Kidney capillary endothelial cell (primary cell): ENCODE measurements around the gene FOLR1.
"Not testable (repeated sequence)": the region's sequence is repeated elsewhere in the genome, so short reads cannot be mapped to it uniquely, and the experiment has no call there.

ENCODE experiments used
- DNase-seq: peaks from one replicate; pipeline ENCODE4 v3.0.0-alpha.2; 2018; ENCODE audit warnings: low spot score

Gene FOLR1

GRCh38 chr11:72181553-72181958, 10.4 kb upstream of the FOLR1 start:
- DNase-seq, result not testable (repeated sequence)

GRCh38 chr11:72188267-72188666, 3.7 kb upstream of the FOLR1 start:
- DNase-seq, result no peak

DNA sequence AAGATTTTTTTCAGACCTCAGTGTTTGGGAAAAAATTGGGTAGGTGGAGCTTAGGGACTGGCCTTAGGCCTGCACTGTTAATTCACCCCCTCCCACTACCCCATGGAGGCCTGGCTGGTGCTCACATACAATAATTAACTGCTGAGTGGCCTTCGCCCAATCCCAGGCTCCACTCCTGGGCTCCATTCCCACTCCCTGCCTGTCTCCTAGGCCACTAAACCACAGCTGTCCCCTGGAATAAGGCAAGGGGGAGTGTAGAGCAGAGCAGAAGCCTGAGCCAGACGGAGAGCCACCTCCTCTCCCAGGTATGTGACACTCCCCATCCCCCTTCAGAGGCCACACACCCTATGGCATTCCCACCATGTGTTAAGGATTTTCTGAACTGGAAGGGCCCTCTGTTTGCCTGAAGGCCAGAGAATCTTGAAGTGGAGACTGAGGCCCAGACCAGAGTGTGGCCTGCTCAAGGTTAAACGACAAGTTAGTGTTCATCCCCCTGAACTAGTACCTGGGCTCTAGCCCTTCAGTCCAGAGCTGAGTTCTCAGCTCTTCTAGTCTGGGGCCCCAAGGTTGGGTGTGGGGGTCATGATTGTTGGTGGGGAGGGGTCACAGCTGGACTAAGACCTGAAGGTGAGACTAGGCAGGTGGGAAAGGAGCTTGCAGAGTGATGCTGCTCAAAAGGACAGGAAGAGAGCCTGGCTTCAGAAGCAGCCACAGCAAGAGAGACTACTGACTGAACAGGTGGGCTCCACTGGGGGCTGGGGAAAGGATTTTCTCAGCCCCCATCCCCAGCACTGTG, 2.3 kb upstream of the FOLR1 start:
- no peak for DNase-seq

- DNase-seq, result no peak
Measured at GRCh38 chr11:72190631-72191071, 1.3 kb upstream of the FOLR1 start.

DNA sequence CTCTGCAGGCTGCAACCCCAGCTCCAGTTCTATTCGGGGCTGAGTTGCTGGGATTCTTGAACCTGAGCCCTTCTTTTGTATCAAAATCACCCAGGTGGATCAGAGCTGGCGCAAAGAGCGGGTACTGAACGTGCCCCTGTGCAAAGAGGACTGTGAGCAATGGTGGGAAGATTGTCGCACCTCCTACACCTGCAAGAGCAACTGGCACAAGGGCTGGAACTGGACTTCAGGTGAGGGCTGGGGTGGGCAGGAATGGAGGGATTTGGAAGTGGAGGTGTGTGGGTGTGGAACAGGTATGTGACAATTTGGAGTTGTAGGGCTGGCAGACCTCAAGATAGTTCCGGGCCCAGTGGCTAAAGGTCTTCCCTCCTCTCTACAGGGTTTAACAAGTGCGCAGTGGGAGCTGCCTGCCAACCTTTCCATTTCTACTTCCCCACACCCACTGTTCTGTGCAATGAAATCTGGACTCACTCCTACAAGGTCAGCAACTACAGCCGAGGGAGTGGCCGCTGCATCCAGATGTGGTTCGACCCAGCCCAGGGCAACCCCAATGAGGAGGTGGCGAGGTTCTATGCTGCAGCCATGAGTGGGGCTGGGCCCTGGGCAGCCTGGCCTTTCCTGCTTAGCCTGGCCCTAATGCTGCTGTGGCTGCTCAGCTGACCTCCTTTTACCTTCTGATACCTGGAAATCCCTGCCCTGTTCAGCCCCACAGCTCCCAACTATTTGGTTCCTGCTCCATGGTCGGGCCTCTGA, 3.8 kb downstream of the FOLR1 start:
- no peak for DNase-seq

DNA sequence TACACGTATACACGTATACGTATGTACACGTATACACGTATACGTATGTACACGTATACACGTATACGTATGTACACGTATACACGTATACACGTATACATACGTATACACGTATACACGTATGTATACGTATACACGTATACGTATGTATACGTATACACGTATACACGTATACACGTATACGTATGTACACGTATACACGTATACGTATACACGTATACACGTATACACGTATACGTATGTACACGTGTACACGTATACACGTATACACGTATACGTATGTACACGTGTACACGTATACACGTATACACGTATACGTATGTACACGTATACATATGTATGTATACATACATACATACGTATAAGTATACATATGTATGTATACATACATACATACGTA, 9.5 kb downstream of the FOLR1 start:
- not testable (repeated sequence) for DNase-seq

DNA sequence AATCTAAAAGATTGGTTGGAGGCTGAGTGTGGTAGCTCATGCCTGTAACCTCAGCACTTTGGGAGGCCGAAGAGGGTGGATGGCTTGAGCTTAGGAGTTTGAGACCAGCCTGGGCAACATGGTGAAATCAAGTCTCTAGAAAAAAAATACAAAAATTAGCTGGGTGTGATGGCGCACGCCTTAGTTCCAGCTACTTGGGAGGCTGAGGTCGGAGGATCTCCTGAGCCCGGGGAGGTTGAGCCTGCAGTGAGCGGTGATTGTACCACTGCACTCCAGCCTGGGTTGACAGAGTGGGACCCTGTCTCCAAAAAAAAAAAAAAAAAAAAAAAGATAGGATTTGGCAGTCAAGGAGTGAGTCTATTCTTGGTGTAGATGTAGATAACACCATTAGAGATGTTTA, 10.6 kb downstream of the FOLR1 start:
- no peak for DNase-seq

DNA sequence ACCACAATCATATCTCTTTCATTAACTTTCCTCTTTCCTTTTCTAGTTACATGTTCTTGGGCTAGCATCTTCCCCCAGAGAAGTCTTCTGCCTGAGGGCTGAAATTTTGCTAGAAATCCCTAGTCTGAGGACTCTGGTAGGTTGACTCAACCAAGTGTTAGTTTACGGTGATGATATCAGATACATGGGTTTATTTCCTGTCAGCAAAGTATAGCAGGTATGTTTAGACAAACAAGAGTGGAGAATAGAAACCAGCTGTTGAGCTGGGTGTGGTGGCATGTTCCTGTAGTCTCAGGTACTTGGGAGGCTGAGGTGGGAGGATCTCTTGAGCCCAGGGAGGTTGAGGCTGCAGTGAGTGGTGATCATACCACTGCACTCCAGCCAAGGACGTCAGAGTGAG, 11.2 kb downstream of the FOLR1 start:
- DNase-seq, result no peak

- DNase-seq, result no peak
Measured at GRCh38 chr11:72204886-72205285, 12.9 kb downstream of the FOLR1 start.

- DNase-seq, result not testable (repeated sequence)
Measured at GRCh38 chr11:72206794-72207193, 14.9 kb downstream of the FOLR1 start.

DNA sequence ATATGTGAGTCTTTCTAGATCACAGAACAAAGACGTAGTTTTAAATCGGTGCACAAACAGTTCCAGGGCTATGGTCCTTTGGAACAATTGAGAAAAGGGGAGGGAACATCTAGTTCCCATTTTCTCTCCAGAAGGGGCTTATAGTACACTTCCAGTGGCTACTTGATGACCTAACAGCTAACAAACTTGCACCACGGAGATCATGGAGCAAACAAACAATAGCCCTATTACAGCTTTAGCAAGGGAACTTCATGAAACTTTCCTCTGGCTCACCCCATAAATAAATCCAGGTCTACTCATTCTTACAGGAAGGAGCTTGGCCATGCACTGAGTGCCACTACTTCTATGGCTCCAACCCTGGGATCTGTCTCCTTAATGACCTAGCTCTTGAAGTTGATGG, 16.3 kb downstream of the FOLR1 start:
- no peak for DNase-seq

DNA sequence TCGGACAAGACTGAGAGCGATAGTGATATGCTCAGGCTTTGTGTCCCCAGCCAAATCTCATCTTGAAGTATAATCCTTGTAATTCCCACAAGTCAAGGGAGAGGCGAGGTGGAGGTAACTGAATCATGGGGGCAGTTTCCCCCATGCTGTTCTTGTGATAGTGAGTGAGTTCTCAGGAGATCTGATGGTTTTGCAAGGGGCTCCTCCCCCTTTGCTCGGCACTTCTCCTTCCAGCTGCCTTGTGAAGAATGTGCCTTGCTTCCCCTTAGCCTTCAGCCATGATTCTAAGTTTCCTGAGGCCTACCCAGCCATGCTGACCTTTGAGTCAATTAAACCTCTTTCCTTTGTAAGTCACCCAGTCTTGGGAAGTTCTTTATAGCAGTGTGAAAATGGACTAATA, 17.2 kb downstream of the FOLR1 start:
- no peak for DNase-seq

GRCh38 chr11:72216638-72217037, 24.7 kb downstream of the FOLR1 start, which contains the start of gene FOLR2:
FOLR2 (plus strand) TSS chr11:72216794; CDS start chr11:72218585, 1,791 bp downstream.
- no peak for DNase-seq

DNA sequence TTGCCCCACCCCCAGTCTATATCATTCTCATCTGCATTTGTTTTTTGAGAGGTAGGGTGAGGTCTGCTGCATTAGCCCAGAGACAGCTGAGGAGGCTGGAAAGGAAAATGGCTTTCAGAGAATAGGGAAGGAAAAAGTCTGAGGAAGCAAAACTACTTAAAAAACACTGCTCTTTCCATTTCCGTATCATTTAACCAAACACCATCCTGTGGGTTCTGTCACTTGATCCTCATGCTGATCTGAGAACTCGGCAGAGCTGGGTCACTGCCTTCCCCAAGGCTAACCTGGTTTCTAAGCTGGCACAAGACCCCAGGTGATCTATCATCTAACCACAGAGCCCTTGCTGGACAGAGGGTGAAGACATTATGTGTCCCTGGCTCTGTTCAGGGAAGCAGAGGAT, 25.9 kb downstream of the FOLR1 start:
- DNase-seq, result no peak

DNA sequence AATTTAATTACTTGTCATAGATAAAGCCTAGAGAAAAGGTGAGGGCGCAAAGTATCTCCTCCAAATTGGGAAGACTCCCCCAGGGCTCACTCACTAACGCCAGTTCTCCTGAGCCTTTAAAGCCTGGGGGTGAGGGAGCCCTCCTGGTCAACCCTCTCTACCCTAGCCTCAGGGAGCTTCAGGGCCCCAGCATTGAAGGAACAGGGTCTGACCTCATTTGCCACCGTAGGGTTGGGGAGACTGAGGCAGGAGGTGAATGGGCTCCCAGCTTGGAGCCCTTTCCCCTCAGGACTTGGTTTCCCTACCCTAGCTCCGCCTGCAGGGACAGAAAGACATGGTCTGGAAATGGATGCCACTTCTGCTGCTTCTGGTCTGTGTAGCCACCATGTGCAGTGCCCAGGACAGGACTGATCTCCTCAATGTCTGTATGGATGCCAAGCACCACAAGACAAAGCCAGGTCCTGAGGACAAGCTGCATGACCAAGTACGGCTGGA, 26.4 kb downstream of the FOLR1 start:
- no peak for DNase-seq

- DNase-seq, result no peak
Measured at GRCh38 chr11:72220696-72221363, 28.9 kb downstream of the FOLR1 start.

GRCh38 chr11:72221386-72222075, 29.6 kb downstream of the FOLR1 start:
- no peak for DNase-seq

DNA sequence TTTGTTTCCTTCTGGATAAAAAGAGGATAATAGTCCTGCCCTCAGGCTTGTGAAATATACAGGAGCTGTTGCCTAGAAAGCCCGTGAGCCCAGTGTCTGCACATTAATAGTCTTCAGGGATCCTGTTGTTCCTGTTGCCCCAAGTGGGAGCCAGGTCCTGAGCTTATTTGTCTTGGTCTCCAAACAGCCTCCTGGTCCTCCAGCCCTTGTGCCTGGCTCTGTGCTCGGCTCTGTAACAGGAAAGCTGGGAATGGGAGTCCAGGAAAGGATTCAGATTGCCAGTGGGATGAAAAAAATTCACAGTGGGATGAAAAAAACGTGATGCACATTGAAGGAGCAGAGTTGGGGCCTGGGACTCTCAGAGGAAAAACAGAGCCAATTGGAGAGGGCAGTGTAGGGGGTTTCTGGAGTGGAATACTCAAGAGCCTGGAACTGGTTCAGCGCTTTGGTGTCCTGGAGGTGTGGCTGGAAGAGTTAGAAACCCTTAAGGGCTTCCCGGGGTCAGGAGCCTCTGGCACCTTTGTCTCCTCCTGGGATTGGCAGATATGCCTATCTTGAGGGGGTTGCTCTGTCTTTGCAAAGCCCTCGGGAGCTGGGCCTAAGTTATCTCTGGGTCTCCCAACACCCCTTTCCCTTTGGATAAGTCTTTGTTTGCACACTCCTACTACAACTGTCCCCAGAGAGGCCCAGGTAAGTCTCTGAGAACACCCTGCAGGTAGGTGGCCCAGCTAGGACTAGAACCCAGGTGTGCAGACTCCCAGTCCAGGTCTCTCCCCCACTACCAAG, 30.4 kb downstream of the FOLR1 start:
- no peak for DNase-seq

DNA sequence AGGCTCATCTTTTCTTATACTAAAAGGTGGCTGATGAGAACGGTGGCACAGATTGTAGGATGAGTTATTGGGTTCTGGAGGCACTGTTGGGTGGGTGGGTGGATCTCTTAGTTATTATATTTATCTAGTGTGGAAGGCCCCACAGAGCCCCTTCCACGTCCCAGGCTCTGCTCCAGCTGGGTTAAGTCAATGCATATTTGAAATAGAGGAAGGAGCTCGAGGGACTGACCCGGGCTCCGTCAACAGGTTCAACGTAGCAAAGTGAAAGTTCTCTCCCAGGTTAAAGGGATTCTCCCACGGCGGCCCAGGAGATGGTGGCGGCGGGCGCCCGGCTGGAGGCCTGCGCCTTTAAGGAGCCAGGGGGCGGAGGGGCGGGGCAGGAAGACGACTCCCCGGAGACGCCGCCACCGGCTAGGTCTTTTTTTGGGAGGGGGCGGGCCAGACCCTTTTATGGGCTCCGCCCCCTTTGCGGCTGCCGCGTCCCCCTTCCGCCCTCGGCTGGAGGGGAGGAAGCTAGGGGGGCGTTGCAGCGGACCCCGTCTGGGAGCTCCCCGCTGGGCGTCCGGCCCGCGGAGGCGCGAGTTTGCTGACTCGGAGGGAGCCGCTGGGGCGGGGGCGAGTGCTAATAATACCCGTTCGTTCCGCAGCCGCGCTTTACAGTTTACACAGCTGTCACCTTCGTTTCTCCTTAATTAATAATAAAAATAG, 31.1 kb downstream of the FOLR1 start:
- DNase-seq, result peak; percentile 87
